Islet precursor cell (in vitro differentiated cells): ENCODE results near the gene FCGR3A.
"Not testable (repeated sequence)": the region's sequence is repeated elsewhere in the genome, so short reads cannot be mapped to it uniquely, and the experiment has no call there.

Experiments used
- DNase-seq: peaks from one replicate; pipeline ENCODE4 v3.0.0-alpha.2; 2018

The FCGR3A gene

DNA sequence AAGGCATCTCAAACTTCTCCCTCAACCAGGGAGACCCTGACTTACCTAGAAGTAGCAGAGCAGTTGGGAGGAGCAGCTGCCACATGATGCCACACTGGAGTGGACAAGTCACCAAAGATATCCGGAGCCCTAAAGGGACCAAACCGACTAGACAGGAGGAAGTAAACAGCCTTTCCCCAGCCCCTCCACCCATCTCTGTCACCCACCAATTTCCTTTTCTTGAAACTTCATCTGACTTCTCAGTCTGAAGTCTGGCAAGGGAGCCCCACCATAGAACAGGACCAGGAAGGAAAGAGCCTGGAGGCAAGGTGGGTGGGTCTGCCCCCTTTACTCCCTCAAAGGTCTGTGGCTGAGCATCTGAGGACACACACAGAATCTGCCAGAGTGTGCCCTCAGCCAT lies at the start of gene FCGR3A:
TSS of gene FCGR3A (minus strand) at position 167 of the 400 bp plus-strand sequence. CDS start at position 85, 82 bp downstream.
- DNase-seq = no peak

DNA sequence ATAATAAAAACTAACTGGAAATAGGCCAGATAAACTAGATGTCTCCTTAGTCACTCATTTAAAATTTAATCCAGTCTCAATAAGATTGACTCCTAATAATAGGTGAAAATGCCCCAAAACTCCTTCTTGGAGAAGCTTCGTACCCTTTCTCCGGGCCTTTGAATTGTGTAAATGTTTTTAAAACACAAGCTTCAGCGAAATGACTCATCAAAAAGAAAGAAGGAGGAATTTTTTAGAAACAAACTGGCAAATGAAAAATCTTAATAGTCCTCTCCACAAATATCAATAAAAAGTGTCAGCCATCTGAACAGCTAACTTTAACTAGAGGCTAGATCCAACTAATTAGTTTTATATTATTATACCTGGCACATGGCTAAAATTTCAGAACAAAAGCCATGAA lies 47.5 kb upstream of the FCGR3A start:
- not testable (repeated sequence) for DNase-seq

DNA sequence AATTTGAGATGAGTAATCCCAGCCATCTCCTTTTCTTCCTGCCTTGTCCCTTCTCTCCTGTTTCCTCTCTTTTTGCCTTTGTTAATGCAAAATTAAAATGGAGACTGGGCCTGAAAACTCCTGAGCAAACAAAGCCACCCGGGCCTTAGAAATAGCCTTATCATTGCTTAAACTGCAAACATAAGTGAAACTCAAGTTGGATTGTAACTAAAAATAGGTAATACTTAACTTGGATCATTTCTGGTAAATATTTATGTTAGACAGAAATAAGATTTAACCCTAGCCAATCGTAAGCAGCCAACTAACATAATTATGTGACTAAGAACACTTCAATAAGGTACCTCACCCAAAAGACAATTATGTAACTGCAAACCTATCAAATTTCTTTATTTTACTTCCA lies 46.0 kb upstream of the FCGR3A start:
- DNase-seq = not testable (repeated sequence)

DNA sequence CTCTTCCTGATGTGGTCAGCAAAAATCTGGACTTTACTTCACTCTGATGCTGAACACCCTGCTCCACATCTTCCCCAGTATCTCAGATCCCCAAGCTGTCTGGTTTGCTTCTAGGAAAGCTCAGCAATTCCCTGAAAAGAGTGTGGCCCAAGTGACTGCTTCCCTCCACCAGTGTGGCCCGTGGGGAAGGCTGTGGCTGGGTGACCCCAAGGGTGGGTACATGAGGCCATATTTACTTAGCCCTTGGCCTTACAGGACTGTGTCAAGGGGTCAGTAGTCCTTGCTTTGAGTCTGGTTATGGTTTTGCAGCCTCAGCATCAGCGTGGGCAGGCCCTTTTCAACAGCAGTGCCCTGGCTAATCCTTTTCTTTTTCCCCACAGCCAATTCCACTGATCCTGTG lies 45.6 kb upstream of the FCGR3A start:
- not testable (repeated sequence) for DNase-seq

DNA sequence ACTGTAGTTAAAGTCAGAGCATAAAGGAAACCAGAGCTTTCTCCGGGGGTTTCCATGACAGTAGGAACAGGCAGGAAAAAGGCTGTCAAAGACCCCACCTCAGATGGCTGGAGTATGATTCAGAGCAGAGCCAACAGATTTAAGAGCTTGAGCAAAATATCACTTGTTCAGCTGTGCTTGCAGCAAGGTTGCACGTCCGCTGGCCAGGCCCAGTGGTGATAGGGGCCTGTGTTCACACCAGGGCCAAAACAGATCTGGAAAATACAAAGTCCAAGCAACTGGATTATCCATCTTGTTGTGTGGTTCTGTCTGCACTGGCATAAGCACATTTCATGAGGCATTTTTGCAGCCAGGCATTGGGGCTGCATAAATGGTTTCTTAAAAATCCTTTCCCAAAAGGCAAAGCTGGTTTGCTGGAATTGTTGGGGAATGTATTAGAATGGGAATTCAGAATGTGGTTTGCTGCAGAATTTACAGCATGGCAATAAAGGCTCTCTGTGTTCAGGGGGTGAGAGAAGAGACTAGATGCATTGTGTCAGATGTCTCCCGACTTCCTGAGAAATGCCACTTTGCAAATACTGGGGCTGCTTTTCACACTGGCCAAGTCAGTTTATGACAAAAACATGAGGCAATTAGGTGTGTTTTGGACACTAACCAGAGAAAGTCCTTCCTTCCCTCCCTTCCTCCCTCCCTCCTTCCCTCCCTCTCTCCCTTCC lies 44.8 kb upstream of the FCGR3A start:
- not testable (repeated sequence) for DNase-seq

DNA sequence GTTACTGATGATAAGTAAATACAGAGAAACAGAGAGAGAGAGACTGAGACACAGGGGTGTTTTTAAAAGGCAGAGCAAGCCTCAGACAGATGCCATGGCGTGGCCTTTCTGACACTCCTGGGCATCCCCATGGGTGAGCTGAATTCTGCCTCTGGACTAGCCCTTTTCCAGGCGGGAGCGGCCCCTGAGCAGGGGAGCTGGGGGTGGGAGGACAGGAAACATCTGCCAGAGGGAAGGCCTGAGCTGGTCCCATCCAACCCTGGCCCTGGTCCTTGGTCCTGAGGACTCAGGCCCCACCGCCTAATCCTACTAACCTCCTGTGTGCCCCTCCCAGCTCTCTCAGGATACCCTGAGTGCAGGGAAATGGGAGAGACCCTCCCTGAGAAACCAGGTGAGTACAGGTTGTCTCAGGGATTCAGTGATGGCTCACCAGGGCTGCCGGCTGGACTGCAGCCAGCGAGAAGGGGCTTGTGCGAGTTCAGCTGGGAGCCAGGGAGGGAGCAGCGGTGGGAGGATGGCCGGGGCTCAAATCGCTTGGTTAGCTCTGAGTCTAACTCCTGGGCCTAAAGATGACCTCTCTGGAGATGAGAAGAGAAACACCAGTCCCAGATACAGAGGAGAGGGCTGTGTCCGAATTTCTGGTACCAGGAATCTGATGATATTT lies 43.6 kb upstream of the FCGR3A start:
- not testable (repeated sequence) for DNase-seq

DNA sequence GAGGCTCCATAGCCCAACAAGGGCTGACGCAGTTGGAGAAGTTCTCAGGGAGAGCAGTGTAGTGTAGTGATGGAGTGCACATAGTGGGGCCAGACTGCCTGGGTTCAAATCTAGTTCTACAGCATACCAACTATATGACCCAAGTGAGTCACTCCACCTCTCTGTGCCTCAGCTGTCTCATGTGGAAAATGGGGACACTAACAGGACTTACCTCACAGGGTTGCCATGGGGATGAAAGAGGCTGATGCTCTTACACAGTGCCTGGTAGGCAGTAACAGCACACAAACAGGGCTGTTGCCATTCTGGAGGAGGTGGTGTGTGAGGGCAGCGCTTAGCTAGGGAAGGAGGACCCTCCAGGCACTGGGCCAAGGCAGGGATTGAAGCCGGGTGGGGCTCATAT lies 43.0 kb upstream of the FCGR3A start:
- not testable (repeated sequence) for DNase-seq

DNA sequence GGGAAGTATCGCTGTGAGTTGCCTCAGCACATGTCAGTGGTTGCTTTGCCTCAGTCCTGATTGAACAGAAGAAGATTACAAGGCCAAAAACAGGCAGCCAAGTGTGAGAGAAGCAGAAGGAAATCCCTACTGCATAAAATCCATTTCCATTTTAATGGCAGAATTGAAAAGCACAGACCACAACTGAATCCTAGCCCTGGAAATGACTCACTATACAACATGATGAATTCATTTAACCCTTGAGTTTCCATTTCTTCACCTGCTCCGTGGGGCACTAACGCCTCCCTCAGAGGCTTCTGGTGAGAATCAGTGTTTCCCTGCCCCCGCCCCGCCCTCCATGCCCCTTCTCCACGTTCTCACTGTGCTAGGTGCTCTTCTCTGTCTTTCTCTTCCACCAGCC lies 40.3 kb upstream of the FCGR3A start:
- not testable (repeated sequence) for DNase-seq

DNA sequence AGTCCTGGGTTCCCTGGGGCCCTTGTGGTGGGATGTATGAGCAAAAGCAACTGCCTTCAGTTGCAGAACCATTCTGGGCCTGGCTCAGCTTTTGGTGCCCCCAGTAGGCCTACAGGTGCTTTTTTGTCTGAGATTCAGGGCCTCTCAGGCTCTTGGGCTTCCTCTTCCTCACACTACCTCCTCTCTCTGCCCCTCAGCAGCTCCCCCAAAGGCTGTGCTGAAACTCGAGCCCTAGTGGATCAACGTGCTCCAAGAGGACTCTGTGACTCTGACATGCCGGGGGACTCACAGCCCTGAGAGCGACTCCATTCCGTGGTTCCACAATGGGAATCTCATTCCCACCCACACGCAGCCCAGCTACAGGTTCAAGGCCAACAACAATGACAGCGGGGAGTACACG lies 39.7 kb upstream of the FCGR3A start:
- not testable (repeated sequence) for DNase-seq

DNA sequence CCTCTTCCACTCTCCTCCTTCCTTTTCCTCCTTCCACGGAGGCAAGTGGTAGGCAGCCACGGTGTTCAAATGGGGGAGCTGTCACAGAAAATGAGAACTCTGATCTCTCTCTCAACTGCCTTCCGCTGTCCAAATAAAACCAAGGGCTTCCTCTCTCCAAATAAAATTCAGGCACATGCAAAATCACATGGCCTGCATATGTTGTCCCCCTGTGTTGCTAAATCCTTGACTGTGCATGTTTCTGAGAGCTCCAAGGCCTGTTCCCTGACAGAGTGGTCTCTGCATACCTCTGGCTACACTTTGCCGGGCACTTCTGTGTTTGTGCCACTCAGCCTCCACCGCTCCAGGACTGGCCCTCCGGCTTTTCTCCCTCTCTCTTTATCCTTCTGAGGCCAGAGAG lies 39.0 kb upstream of the FCGR3A start:
- DNase-seq = not testable (repeated sequence)

DNA sequence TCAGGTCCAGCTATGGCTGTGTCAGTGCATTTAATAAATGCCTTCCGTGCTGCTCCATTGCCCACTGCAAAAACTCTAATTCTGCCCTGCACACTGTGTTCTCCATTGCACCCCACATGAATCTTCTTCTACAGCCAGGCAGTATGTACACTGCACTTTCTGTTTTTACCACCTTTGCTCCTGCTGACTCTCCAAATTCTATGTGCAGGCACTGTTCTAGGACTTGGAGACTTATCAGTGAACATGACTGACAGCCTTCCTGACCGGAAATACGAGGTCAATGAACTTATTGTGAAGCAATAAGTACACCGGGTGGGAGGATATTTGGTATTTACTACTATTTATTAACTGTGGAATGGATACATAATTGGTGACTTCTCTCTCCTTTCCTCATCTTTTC lies 33.3 kb upstream of the FCGR3A start:
- DNase-seq = not testable (repeated sequence)

DNA sequence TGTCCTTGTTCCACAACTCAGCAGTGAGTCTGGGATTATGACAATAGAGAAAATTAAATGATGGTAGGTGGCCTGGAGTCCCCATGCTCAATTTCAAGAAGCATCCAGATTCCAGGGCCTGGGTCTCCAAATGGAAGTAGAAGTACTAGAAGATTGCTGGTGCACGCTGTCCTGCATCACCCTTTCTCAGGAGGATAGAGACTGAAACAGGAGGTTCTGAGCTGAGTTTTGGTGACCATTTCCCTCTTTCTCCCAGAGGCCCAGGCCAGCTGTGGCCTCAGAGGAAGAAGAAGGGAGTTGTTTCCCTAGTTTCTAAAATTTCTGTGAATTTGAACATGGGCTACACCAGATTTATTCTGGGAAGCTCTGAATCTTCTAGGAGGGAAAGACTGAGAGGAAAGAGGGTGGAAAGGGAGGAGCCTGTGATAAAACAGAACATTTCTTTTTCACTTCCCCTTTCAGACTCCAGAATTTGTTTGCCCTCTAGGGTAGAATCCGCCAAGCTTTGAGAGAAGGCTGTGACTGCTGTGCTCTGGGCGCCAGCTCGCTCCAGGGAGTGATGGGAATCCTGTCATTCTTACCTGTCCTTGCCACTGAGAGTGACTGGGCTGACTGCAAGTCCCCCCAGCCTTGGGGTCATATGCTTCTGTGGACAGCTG lies 31.4 kb upstream of the FCGR3A start:
- not testable (repeated sequence) for DNase-seq

DNA sequence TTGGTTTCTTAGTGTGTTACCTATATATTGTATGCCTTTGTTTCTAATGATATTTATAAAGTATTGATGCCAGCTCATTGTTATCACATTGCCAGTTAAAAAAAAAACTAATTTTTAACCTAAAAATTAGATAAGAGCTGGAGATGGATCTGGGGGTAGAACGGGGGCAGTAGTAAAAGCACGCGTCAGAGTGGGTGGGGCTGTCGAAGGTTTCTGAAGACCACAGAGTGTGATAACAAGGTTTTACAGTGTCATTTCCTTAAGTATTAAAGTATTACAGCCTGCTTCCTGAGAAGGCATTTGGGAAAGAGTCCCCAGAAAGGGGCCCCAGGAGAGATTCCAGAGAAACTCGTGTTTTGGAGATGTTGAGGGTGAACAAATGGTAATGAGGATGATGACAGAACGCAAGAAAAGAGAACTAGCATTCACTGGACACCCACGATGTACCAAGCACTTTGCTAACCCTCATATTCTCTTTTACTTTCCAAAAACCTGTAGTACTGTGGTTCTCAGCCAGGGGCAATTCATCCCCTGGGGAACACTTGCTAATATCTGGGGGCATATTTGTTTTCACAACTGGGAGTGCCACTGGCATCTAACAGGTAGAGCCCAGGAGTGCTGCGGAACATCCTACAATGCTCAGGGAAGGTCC lies 30.4 kb upstream of the FCGR3A start:
- not testable (repeated sequence) for DNase-seq

DNA sequence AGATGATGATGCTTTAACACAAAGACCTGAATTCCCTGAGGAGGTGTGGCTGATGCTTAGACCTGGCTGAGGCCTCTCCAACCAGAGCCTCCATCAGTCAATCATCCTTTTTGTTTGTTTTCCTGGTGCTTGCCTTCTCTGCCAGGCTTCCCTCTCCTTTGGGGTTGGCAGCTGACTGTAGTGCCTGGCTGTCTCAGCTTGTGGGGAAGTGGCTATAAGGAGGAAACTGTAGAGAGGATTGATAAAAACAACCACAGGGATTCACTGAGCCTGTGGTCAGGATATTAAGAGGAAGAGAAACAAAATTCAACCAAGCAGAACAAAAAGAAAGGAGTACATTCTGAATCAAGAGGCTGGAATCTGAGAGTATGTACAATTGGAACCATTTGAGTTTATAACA lies 27.1 kb upstream of the FCGR3A start:
- DNase-seq = not testable (repeated sequence)

DNA sequence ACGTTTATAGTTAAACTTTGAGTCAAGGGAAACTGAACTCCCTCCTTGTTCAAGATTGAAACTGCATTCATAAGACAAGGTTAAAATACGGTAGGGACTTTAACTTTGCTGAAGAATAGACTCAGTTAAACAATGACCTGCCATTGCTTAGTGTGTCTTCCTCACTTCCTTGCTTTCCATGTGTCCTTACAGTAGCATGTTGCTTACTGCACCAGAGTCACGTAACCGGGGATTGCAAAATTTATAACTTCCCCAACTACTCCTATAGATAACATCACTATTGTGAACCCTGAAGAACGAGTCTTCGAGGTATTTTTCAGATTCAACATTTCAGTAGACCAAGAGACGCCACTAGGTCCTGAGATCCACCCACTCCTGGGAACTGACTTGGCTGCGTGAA lies 22.1 kb upstream of the FCGR3A start:
- not testable (repeated sequence) for DNase-seq

DNA sequence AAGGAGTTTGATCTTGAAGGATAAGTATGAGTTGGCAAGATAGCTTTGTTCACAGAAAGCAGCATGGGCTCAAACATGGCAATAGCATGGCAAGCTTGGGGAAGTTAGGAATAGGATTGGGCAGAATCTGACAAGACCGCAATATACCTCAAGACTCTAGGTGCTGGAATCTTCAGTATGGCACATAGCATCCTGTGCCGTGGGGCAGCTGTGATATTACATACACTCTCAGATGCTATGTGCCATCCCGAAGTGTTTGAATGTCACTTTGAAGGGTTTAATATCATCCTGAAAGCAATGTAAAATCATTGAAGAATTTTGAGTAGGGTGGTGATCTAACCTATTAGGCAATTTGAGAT lies 17.0 kb upstream of the FCGR3A start:
- not testable (repeated sequence) for DNase-seq

DNA sequence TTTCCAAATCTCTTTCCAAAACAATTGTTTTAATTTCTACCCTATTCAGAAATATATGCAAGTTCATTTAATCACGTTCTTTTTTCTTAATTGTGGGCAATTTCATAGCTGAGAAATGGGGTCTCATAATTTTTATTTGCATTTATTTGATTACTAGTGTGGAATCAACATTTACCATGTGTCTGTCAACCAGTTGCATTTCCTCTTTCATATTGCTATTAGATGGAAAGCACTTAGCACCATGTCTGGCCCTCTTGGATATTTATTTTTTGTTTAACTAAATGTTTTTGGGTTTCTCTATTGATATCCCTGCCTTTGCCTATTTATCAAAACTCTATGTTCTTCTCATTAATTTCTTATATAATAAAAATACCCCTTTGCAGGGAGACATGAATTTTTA lies 13.9 kb upstream of the FCGR3A start:
- DNase-seq = not testable (repeated sequence)

DNA sequence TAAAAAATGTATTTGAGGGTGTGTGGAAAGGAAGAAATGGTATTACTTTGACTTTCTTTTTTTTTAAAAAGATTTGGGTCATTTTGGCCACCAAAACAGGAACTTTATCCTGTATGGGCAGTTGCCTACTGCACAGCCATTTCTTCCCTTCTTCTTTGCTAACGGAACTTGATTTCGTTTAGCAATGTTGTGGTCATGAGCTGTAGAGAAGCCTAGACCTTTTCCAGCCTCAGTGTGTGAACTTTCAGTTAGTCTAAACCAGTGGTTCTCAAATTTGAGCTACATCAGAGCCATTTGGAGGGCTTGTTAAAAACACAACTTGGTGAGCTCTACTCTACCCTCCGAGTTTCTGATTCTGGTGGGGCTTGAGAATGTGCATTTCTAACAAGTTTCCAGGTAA lies 12.8 kb upstream of the FCGR3A start:
- DNase-seq = not testable (repeated sequence)

DNA sequence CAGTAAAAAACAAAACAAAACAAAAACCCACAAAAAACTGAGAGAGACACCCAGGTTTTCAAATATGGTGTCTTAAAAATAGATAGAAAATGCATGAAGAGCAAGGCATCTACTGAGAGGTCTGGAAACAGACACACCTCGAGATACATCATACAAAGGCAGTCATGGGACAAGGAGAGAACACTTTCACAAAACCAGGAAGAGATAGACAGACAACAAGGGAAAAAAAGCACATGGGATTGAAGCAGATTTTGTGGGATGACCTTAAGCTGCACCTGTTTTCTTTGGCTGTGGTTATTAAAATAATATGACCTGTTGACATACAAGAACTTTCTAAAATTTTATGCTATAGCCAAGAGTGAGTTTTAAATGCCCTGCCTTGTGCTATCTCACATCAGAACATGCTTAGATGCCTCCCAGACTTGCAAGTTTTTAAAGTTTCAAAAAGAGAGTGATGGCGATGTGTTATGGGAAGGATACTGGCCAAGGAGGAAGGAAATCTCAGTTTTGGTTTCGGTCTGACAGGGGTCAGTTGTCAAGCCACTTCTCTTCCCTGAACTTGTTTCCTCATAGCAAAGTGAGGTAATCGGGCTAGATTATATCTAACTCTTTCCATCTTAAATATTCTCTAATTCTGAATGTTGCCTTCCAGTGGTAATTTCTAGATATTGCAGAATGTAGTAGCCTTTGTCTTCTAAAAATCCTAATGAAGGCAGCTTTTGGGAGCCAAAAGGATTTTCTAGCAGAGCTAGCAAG lies 11.5 kb upstream of the FCGR3A start:
- not testable (repeated sequence) for DNase-seq

DNA sequence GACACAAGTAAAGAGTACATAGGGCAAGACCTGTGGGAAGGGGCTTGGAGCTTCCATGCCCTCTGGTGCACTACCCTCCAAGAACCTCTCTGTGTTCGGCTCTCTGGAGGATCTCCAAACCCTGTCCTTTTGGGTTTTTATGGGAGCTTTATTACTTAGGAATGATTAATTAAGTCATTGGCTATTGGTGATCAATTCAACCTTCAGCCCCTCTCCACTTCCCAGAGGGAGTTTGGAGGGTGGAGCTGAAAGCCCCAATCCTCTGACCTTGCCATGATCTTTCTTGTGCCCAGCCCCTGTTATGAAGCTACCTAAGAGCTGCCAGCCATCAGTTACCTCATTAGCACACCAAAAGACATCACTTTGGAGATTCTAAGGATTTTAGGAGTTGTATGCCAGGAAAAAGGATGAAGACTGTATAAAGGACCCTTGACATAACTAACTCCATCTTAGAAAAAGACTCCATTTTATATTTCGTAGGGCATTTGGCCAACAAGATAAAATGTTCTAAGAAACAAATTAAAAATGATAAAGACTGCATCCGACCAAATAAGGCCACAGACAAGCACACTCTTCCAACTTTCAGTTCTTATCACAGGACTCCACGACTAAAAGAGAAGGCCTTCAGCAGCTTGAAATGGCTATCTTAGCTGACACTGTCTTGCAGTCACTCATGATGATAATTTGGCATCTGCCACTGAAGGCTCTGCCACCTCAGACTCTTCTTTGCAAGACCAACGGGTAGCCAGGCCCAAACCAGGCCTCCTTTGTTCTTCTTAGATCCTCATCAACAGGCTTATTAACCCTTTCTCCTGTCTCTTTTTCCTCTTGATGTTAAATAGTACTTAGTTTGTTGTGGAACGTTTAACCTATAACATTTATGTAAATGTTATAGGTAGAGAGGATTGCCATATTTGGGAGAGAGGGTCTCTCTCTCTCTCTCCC lies 8.2 kb upstream of the FCGR3A start:
- not testable (repeated sequence) for DNase-seq

DNA sequence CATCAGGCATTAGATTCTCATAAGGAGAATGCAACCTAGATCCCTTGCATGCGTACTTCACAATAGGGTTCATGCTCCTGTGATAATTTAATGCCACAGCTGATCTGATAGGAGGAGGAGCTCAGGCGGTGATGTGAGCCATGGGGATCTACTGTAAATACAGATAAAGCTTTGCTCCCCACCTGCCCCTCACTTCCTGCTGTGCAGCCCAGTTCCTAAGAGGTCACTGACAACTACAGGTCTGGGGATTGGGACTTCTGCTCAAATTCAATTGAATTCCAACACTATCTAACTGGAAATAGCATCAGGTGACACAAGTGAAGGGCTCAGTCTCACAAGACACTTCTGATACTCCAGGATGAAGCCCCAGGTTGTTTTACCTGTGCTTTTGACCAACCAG lies 7.4 kb upstream of the FCGR3A start:
- DNase-seq = not testable (repeated sequence)
